Mucosa of descending colon (tissue), 3 donors: ENCODE measurements around the gene STPG4. TPM values are rescaled to one million over a fixed set of nuclear protein-coding genes. Genes with fewer than 3 reads are reported as not detected.
"Not testable (repeated sequence)": the region's sequence is repeated elsewhere in the genome, so short reads cannot be mapped to it uniquely, and the experiment has no call there.

ENCODE experiments used
- ATAC-seq: fragments of 200-7000 bp; cut with Tn5 transposase; one replicate; pipeline ENCODE4 v1.9.1; 2020; ENCODE audit warnings: mild to moderate bottlenecking, moderate library complexity
- DNase-seq, 3 donors: peaks; one replicate each; pipeline ENCODE4 v3.0.0-alpha.2; 2020
- H3K36me3 ChIP-seq: fragments of 200-600 bp; one replicate; pipeline ENCODE4 v1.8.0; 2021; ENCODE audit warnings: low read depth, mild to moderate bottlenecking
- H3K4me1 ChIP-seq: fragments of 200-600 bp; one replicate; pipeline ENCODE4 v1.8.0; 2021; ENCODE audit warnings: low read depth, mild to moderate bottlenecking
- H3K4me3 ChIP-seq: fragments of 200-600 bp; one replicate; pipeline ENCODE4 v1.8.0; 2021; ENCODE audit warnings: mild to moderate bottlenecking
- H3K9me3 ChIP-seq: fragments of 200-600 bp; one replicate; pipeline ENCODE4 v1.8.0; 2021; ENCODE audit warnings: mild to moderate bottlenecking
- CTCF ChIP-seq: fragments of 200-600 bp; IDR thresholded peaks from one replicate; pipeline ENCODE4 v1.8.0; 2022; ENCODE audit warnings: antibody characterized with exemption, mild to moderate bottlenecking
- intact Hi-C, 2 donors: fragments of 100-400 bp; cut with DNase I in 1 of 2; cut with micrococcal nuclease in 1 of 2; formaldehyde crosslinking; loops; one replicate each; pipeline versions ENCODE4 v1.11.0 to v1.11.1; 2022; cut with DNase I, micrococcal nuclease
- total RNA-seq, 3 donors: library from RNA; stranded (reverse); fragmentation: NEBNext Ultra II Directional in 2 of 3; extraction: Animal tissue kit (Norgen Biotek cat#: 25700) in 2 of 3; gene quantifications; one replicate each; pipeline versions ENCODE4 v1.2.1 to v1.2.4, GENCODE V29; 2021 to 2023
- donor health status: DM: no; HTN: no; CAD: no; lungs with moderate emphysema.
- donor health status: DM: no; HTN: no; CAD: no.
- donor health status: DM: no; HTN: yes; CAD: no.

The STPG4 gene
- total RNA-seq, 3 donors from 2014 or later, result 0.46 to 0.63 TPM; not detected in 1

GRCh38 chr2:47109007-47109375 is 46.1 kb downstream of the STPG4 start:
- no peaks in the 10 kb centered on the region for H3K36me3 ChIP-seq
- no peak for TF ChIP-seq CTCF
- DNase-seq, result no peak
- ATAC-seq, result no peak
- H3K9me3 ChIP-seq, result no peaks in the 10 kb centered on the region
- no peak overlapping the region for H3K4me3 ChIP-seq
- H3K4me1 ChIP-seq, result no peaks in the 10 kb centered on the region
- intact Hi-C loops, result no loop called here

- peak; percentile 44 for ATAC-seq
Observed at GRCh38 chr2:47108267-47109006, 46.7 kb downstream of the STPG4 start.

GRCh38 chr2:47107201-47107600 is 47.9 kb downstream of the STPG4 start:
- ATAC-seq, H3K9me3 ChIP-seq, DNase-seq, intact Hi-C loops, H3K4me3 ChIP-seq, H3K4me1 ChIP-seq, H3K36me3 ChIP-seq: not testable (repeated sequence)

More at GRCh38 chr2:47108267-47109006, 46.7 kb downstream of the STPG4 start:
- H3K4me3 ChIP-seq, DNase-seq, H3K36me3 ChIP-seq, H3K9me3 ChIP-seq, intact Hi-C loops, H3K4me1 ChIP-seq: not testable (repeated sequence)

GRCh38 chr2:47106231-47106630 is 48.9 kb downstream of the STPG4 start:
- H3K9me3 ChIP-seq, H3K4me1 ChIP-seq, DNase-seq, intact Hi-C loops, H3K36me3 ChIP-seq, H3K4me3 ChIP-seq, ATAC-seq: not testable (repeated sequence)

- ATAC-seq, intact Hi-C loops: not testable (repeated sequence)
Observed at GRCh38 chr2:47099712-47100111, 55.4 kb downstream of the STPG4 start.

GRCh38 chr2:47098953-47099352 is 56.2 kb downstream of the STPG4 start:
- ATAC-seq, result peak; percentile 96
- intact Hi-C loops, result no loop called here
- Histone ChIP-seq H3K36me3 (no peaks in the 10 kb centered on the region), H3K4me3 (no peak overlapping the region), H3K4me1 (peaks cover 6% of the 10 kb centered on the region), H3K9me3 (no peaks in the 10 kb centered on the region)
- TF ChIP-seq CTCF, result no peak
- DNase-seq, result peak in 1 of 3 donors; percentile 66

More at GRCh38 chr2:47099712-47100111, 55.4 kb downstream of the STPG4 start:
- not testable (repeated sequence) for DNase-seq, H3K9me3 ChIP-seq, H3K4me1 ChIP-seq, H3K36me3 ChIP-seq, H3K4me3 ChIP-seq

- ATAC-seq, result no peak
- H3K4me3 ChIP-seq, result no peak overlapping the region
- no peak for TF ChIP-seq CTCF
- DNase-seq, result no peak
- no peaks in the 10 kb centered on the region for H3K9me3 ChIP-seq
- no peaks in the 10 kb centered on the region for H3K36me3 ChIP-seq
- peaks cover 6% of the 10 kb centered on the region for H3K4me1 ChIP-seq
- intact Hi-C loops, result no loop called here
Observed at GRCh38 chr2:47097563-47097962, 57.5 kb downstream of the STPG4 start.

- peaks cover 6% of the 10 kb centered on the region for H3K4me1 ChIP-seq
- intact Hi-C loops, result no loop called here
- DNase-seq (no peak), ATAC-seq (no peak)
- no peak overlapping the region for H3K4me3 ChIP-seq
- H3K9me3 ChIP-seq, result no peaks in the 10 kb centered on the region
- H3K36me3 ChIP-seq, result no peaks in the 10 kb centered on the region
- TF ChIP-seq CTCF, result no peak
Observed at GRCh38 chr2:47096451-47096850, 58.7 kb downstream of the STPG4 start.
